HepG2 (cell line): ENCODE data around the gene DERL2. TPM values are rescaled to one million over a fixed set of nuclear protein-coding genes. Genes with fewer than 3 reads are reported as not detected.
A peak's percentile ranks its signal among the peaks of the same experiment; 100 is the strongest.

Experiments
- ATF7-NPFF ChIP-seq: sonication (generic); formaldehyde crosslinking; IDR thresholded peaks from 2 replicates; pipeline ENCODE4 v1.8.1; 2023; ENCODE audit warnings: mild to moderate bottlenecking, low read depth, missing genetic modification reagents, moderate library complexity
- BORCS8-MEF2B ChIP-seq: sonication (generic); formaldehyde crosslinking; IDR thresholded peaks from 2 replicates; pipeline ENCODE4 v1.8.0; 2022; ENCODE audit warnings: mild to moderate bottlenecking, missing genetic modification reagents
- ERF ChIP-seq: IDR thresholded peaks from 2 replicates; pipeline ENCODE4 v1.6.1; 2018; ENCODE audit warnings: missing biosample characterization, missing genetic modification reagents
- HINFP ChIP-seq: sonication (generic); formaldehyde crosslinking; IDR thresholded peaks from 2 replicates; pipeline ENCODE4 v1.4.0; 2020; ENCODE audit warnings: low read depth, mild to moderate bottlenecking, missing genetic modification reagents
- HNF4A ChIP-seq: sonication (generic); formaldehyde crosslinking; IDR thresholded peaks from 2 replicates; pipeline ENCODE4 v1.4.0; 2020; ENCODE audit warnings: missing genetic modification reagents
- JDP2 ChIP-seq: sonication (generic); formaldehyde crosslinking; IDR thresholded peaks from 2 replicates; pipeline ENCODE4 v1.8.1; 2022; ENCODE audit warnings: missing genetic modification reagents, borderline replicate concordance
- KDM4B ChIP-seq: sonication (generic); formaldehyde crosslinking; IDR thresholded peaks from 2 replicates; pipeline ENCODE4 v1.4.0; 2020; ENCODE audit warnings: missing genetic modification reagents
- NFKBIZ ChIP-seq: IDR thresholded peaks from 2 replicates; pipeline ENCODE4 v1.6.1; 2018; ENCODE audit warnings: missing genetic modification reagents, missing compliant biosample characterization
- SIX4 ChIP-seq: sonication (generic); formaldehyde crosslinking; IDR thresholded peaks from 2 replicates; pipeline ENCODE4 v1.4.0; 2020; ENCODE audit warnings: missing genetic modification reagents
- SKI ChIP-seq: fragments of 450-650 bp; IDR thresholded peaks from one replicate; pipeline ENCODE4 v1.6.1; 2018; ENCODE audit warnings: mild to moderate bottlenecking; ENCODE audit not compliant: partially characterized antibody
- XBP1 ChIP-seq: sonication (generic); formaldehyde crosslinking; IDR thresholded peaks from 2 replicates; pipeline ENCODE4 v1.5.0; 2020; ENCODE audit warnings: missing genetic modification reagents
- ZBTB3 ChIP-seq: sonication (generic); formaldehyde crosslinking; IDR thresholded peaks from 2 replicates; pipeline ENCODE4 v1.4.0; 2020; ENCODE audit warnings: low read depth, mild to moderate bottlenecking, moderate library complexity, missing genetic modification reagents, borderline replicate concordance
- ZFP37 ChIP-seq: sonication (generic); formaldehyde crosslinking; IDR thresholded peaks from 2 replicates; pipeline ENCODE4 v1.4.0; 2020; ENCODE audit warnings: missing genetic modification reagents, borderline replicate concordance
- ZNF343 ChIP-seq: sonication (generic); formaldehyde crosslinking; IDR thresholded peaks from 2 replicates; pipeline ENCODE4 v1.4.0; 2020; ENCODE audit warnings: mild to moderate bottlenecking, missing genetic modification reagents
- ZNF441 ChIP-seq: sonication (generic); formaldehyde crosslinking; IDR thresholded peaks from 2 replicates; pipeline ENCODE4 v1.7.0; 2021; ENCODE audit warnings: missing genetic modification reagents, borderline replicate concordance
- ZNF510 ChIP-seq: sonication (generic); formaldehyde crosslinking; IDR thresholded peaks from 2 replicates; pipeline ENCODE4 v1.4.0; 2020; ENCODE audit warnings: low read depth, mild to moderate bottlenecking, missing genetic modification reagents
- ZNF558 ChIP-seq: sonication (generic); formaldehyde crosslinking; IDR thresholded peaks from 2 replicates; pipeline ENCODE4 v1.9.0; 2022; ENCODE audit warnings: mild to moderate bottlenecking, missing genetic modification reagents, borderline replicate concordance
- ZNF720 ChIP-seq: sonication (generic); formaldehyde crosslinking; IDR thresholded peaks from 2 replicates; pipeline ENCODE4 v1.4.0; 2020; ENCODE audit warnings: missing genetic modification reagents
- ZNF747 ChIP-seq: sonication (generic); formaldehyde crosslinking; IDR thresholded peaks from 2 replicates; pipeline ENCODE4 v1.8.1; 2023; ENCODE audit warnings: missing genetic modification reagents, mild to moderate bottlenecking, borderline replicate concordance
- ZNF784 ChIP-seq: sonication (generic); formaldehyde crosslinking; IDR thresholded peaks from 2 replicates; pipeline ENCODE4 v1.5.1; 2020; ENCODE audit warnings: missing genetic modification reagents, mild to moderate bottlenecking, borderline replicate concordance
- ZNF850 ChIP-seq: sonication (generic); formaldehyde crosslinking; conservative IDR thresholded peaks from 2 replicates; pipeline ENCODE4 v1.9.0; 2021; ENCODE audit warnings: mild to moderate bottlenecking, missing genetic modification reagents
- polyA plus RNA-seq, 8 experiments: library from polyadenylated mRNA; depleted of rRNA in 3 of 8; stranded (reverse) in 7 of 8; unstranded in 1 of 8; fragments of >200 nt; fragmentation: Illumina TruSeq in 4 of 8; extraction: Trizol in 4 of 8; gene quantifications; 2 replicates each; pipeline versions ENCODE4 v1.2.1 to v1.2.3, GENCODE V29; 2011 to 2016; ENCODE audit warnings: low read depth in 4 of 8, missing spikeins in 1 of 8, mixed read lengths in 1 of 8; ENCODE audit not compliant: insufficient read depth in 1 of 8
- total RNA-seq, 5 experiments: library from RNA; depleted of rRNA; stranded (reverse); fragments of >200 nt; fragmentation: Illumina TruSeq; extraction: Trizol; gene quantifications; 2 replicates each; pipeline ENCODE4 v1.2.3, GENCODE V29; 2016; ENCODE audit warnings: low read depth in 1 of 5
- TF ChIP-seq, protein P1 (sequence below): sonication (generic); formaldehyde crosslinking; conservative IDR thresholded peaks from 2 replicates; pipeline ENCODE4 v1.4.0; 2020; ENCODE audit warnings: missing genetic modification reagents

DERL2 gene
- total and polyA plus RNA-seq, 2 of the 13 experiments (the other 11 are each of a cell fraction or from before 2014, with no cell fraction given), result 59.3 to 65.2 TPM

GRCh38 chr17:5500589-5501391 lies 14.8 kb upstream of the DERL2 start (continued):
- TF ChIP-seq SKI, result peak; percentile 59
- peak; percentile 99 for TF ChIP-seq HINFP (CRISPR knock-in tag)
- TF ChIP-seq XBP1, result no peak
- 0 out of 2 replicates have a peak, but pooled peaks have one; percentile 26 for TF ChIP-seq ERF (CRISPR knock-in tag)
- no peak for TF ChIP-seq NFKBIZ (CRISPR knock-in tag)
- no peak for TF ChIP-seq SIX4 (CRISPR knock-in tag)
- TF ChIP-seq, protein P1, sequence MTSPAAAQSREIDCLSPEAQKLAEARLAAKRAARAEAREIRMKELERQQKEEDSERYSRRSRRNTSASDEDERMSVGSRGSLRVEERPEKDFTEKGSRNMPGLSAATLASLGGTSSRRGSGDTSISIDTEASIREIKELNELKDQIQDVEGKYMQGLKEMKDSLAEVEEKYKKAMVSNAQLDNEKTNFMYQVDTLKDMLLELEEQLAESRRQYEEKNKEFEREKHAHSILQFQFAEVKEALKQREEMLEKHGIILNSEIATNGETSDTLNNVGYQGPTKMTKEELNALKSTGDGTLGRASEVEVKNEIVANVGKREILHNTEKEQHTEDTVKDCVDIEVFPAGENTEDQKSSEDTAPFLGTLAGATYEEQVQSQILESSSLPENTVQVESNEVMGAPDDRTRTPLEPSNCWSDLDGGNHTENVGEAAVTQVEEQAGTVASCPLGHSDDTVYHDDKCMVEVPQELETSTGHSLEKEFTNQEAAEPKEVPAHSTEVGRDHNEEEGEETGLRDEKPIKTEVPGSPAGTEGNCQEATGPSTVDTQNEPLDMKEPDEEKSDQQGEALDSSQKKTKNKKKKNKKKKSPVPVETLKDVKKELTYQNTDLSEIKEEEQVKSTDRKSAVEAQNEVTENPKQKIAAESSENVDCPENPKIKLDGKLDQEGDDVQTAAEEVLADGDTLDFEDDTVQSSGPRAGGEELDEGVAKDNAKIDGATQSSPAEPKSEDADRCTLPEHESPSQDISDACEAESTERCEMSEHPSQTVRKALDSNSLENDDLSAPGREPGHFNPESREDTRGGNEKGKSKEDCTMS, result no peak
- TF ChIP-seq ZNF784 (CRISPR knock-in tag), result no peak
- TF ChIP-seq BORCS8-MEF2B (CRISPR knock-in tag), result 0 out of 2 replicates have a peak, but pooled peaks have one; percentile 68
- peak; percentile 64; the same call in 1 of the 2 replicates for TF ChIP-seq ZNF747 (CRISPR knock-in tag)
- TF ChIP-seq JDP2, result no peak
- TF ChIP-seq KDM4B (CRISPR knock-in tag), result no peak
- no peak for TF ChIP-seq ZNF510
- TF ChIP-seq ZNF558 (CRISPR knock-in tag), result no peak
- peak; percentile 26; the same call in 1 of the 2 replicates for TF ChIP-seq HNF4A (CRISPR knock-in tag)
- TF ChIP-seq ZNF720 (CRISPR knock-in tag), result no peak
- TF ChIP-seq ATF7-NPFF (CRISPR knock-in tag), result peak; percentile 49; the same call in 1 of the 2 replicates
- 0 out of 2 replicates have a peak, but pooled peaks have one; percentile 55 for TF ChIP-seq ZNF343 (CRISPR knock-in tag)
- TF ChIP-seq ZFP37 (CRISPR knock-in tag), result no peak
- no peak for TF ChIP-seq ZBTB3 (CRISPR knock-in tag)
- TF ChIP-seq ZNF441 (CRISPR knock-in tag), result peak; percentile 73; the same call in 1 of the 2 replicates
- no peak for TF ChIP-seq ZNF850
